ENCODE measurements around the gene PRKN.

PRKN gene

DNA sequence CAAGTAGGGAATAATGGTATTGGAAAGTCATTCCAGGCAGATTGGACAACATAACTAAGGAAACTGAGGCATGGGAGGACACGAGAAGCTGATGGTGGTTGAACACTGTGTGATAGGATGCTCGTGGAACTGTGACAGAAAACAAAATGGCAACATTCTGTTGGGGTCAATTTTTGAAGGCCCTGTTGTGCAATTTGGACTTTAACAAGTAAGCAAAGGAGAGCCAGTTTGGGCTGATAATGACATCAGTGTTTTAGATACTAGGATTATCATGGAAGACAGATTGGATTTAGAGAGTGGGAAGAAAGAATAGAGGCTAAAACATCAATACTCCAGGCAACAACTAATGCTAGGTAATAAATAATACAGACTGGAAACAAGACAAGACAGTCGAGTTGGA, 53.1 kb downstream of the PRKN start:
- no peak for DNase-seq (ENCODE audit: low spot score)

GRCh38 chr6:162671580-162672165, 55.9 kb downstream of the PRKN start:
- DNase-seq (ENCODE audit: low spot score), result no peak

- DNase-seq (ENCODE audit: low spot score), result no peak
Observed at GRCh38 chr6:162670345-162670744, 57.2 kb downstream of the PRKN start.

DNA sequence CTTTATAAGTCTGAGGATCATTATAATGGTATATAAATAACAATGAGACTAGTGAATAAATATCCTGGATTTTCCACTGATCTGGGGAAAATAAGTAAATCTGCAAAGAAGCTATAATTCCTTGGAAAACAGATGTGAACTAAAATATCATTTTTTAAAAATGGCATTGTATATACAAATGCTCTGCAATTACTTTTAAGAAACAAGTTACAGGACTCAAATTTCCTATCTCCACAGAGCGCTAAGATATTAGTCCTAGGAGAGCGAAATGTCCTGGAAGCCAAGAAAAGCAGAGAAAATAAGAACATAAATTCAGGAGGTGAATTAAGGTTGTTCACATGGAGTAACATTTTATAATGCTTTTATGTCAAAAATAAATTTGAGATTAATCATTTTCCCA, 61.3 kb downstream of the PRKN start:
- no peak for DNase-seq (ENCODE audit: low spot score)

GRCh38 chr6:162653808-162654207, 73.8 kb downstream of the PRKN start:
- DNase-seq (ENCODE audit: low spot score), result no peak

DNA sequence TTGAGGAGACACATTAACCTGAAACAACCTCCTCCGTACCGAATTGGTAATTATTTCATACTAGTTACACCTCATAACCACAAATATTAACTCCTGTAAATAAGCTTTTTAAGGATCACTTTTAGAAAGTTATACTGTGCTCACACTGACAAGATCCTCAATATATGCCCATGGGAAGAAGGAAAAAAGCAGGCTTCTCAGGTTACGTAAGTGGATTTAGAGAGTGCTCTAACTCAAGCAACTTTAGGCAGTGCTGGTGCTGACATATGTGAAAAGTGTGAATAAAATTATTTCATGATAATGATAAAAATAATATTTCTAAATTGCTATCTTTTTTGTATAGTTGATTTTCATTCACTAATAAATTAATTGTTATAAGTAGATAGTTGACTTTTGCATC, 76.1 kb downstream of the PRKN start:
- no peak for DNase-seq (ENCODE audit: low spot score)

- DNase-seq (ENCODE audit: low spot score), result no peak
Observed at GRCh38 chr6:162649271-162649670, 78.3 kb downstream of the PRKN start.

GRCh38 chr6:162644153-162644552, 83.4 kb downstream of the PRKN start:
- DNase-seq (ENCODE audit: low spot score), result no peak

GRCh38 chr6:162640756-162641155, 86.8 kb downstream of the PRKN start:
- DNase-seq (ENCODE audit: low spot score), result no peak

GRCh38 chr6:162639951-162640350, 87.6 kb downstream of the PRKN start:
- no peak for DNase-seq (ENCODE audit: low spot score)

GRCh38 chr6:162638931-162639574, 88.5 kb downstream of the PRKN start:
- DNase-seq (ENCODE audit: low spot score), result no peak

DNA sequence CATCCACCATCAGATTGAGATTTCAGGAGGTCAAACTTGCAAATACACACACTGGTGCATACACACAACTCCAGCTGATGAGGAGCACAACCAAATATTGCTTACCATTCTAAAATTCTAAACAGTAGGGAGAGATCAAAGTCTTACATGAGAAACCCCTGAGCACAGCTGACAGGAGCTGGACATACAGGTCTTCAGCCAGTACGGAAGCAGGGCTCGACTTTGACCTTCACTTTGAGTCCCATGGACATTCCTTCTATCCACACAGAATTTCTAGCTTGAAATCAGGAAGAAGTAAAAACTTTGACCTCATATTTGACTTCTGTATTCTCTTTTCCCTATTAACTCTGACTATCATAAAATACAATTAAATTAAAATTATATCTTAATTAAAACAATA, 90.2 kb downstream of the PRKN start:
- no peak for DNase-seq (ENCODE audit: low spot score)

DNA sequence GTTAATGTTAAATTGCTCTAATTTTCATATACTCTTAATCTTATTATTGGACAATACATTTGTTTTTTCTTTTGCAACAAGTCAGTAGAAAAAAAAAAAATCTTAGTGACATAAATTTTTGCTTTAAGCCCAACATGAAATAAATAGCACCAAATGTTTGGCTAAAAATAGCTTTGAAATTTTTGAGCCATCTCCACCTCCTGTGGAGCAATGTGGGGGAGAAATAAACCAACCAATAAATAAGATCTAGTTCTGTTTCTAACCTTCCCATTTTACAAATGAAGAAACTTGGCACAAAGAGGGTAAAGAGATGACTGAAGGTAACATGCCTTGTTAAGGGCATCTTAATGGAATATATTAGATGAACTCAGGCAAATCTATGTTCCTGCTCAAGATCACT, 91.4 kb downstream of the PRKN start:
- no peak for DNase-seq (ENCODE audit: low spot score)

- no peak for DNase-seq (ENCODE audit: low spot score)
Observed at GRCh38 chr6:162631546-162631945, 96.0 kb downstream of the PRKN start.

DNA sequence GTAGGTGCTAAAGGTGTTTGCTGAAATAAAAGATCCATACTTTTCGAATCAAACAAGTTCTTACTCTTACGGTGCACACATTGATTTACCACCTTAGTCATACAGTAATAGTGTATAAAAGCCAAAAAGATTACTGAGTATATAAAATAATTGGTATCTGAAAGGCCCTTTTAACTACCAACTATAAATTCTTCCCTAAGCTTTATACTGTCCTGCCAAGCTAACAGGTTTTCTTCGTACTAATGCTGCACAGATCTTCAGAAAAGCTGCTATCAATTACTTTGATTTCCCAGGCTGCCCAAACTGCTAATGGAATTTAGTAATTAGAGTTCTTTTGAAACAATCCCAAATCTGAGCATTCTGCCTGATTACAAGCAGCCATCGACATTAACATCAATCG, 97.5 kb downstream of the PRKN start:
- no peak for DNase-seq (ENCODE audit: low spot score)

GRCh38 chr6:162627825-162628224, 99.7 kb downstream of the PRKN start:
- DNase-seq (ENCODE audit: low spot score), result no peak

GRCh38 chr6:162627362-162627761, 100.2 kb downstream of the PRKN start:
- DNase-seq (ENCODE audit: low spot score), result no peak

- DNase-seq (ENCODE audit: low spot score), result no peak
Observed at GRCh38 chr6:162626869-162627268, 100.7 kb downstream of the PRKN start.

DNA sequence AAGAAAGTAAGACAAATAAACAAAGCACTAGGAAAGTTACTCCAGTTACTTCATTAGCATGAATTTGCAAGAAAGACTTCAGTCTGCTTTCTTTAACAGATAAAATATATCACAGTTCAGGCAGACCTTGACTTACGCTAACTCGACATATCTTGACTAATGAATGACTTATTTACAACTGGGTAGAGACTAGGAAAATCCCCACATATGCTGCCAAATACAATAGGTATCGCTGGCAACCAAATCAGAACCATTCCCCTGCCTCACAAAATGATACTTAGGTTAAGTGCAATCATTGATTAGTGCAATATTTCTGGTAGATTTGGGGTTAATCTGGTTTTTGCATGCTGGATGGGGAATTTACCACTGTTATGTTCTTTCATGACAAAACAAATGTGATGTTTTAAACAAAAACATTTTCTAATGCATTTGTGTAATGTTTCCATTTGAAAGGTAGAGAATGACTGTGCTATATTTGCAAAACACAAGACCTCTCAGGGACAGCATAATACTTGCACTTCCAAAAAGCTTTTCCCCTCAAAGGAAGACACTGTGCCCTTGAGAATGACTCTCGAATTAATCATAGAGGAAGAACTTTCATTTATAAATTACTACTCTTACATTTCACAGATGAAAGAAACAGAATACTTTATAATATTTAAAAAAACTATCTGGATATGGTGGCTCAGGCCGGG, 101.6 kb downstream of the PRKN start:
- DNase-seq (ENCODE audit: low spot score), result no peak

DNA sequence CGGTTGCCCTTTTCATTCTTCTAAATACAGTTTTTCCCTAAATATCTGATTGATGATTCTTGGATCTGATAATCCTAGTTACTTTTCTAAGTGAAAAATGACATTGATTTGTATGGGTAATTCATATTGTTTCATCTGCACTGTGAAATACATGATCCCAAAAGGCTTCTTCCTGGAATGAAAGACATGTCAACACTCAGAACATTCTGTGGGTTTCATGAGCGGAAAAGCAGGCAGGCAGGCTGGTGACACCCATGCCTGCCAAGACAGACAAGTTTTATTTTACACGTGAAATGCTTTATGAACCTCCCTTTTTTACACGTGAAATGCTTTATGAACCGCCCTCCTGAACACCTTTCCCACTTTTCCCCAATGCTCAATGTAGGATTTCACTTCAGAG, 105.0 kb downstream of the PRKN start:
- DNase-seq (ENCODE audit: low spot score), result no peak

DNA sequence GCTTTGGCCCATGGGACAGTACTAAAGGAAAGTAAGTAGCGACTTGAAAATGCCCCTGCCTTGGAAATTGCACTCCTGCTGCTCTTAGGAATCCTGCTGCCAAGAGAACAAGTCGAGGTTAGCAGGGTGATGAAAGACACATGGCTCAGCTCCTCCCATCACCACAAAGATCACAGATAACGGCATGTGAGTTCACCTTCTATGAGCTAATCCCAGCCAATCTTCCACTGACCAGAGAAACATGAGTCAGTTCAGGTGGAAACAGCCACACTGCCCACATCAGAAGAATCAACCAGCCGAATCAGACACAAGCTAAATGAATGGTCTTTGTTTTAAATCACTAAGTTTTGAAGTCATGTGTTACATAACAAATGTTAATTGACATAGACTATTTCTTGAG, 106.3 kb downstream of the PRKN start:
- no peak for DNase-seq (ENCODE audit: low spot score)

DNA sequence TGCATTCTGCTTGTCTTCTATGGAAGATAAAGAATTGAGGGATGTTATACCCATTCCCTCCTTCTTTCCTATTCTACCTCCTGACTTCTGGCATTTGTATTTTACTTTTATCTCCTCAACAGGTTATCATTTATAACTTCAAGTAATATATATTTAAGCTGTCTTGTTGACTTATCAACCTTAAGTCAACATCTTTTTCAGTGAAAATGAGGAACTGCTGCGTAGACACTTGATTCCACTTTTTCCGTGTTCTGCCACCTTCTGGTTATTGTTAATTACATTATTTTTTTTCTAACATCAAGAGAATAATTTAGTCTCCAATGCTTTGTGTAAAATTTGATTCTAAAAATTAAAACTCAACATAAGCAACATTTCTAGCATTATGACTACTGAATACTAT, 107.5 kb downstream of the PRKN start:
- DNase-seq (ENCODE audit: low spot score), result no peak

DNA sequence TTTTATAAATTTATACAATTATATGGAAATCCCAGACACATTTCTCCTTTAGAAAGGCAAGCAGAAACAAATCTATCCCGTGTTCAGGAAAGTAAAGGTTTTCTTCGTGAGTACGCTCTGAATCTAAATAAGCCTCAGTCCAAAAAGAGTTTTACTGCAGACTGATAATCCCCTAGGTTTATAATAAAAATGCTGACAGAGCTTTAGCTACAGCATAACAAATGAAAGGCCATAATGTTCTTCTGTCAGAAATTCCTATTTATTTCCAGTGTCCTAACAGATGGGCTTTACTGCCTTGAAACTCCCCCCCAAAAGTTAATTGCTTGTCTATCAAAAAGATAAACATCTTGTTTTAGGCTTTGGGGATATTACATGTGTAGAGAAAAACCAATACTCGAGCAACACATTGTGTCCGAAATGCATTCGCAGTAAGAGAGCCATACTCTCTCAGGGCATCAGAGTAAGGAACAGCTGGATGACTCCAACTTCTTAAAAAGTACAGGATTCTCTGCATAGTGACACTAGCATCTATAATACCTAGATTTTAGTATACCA, 109.0 kb downstream of the PRKN start:
- no peak for DNase-seq (ENCODE audit: low spot score)

Measured in NAMALWA (cell line).